Subcutaneous adipose tissue (tissue), 4 donors: ENCODE measurements around the gene RFC3. TPM values are rescaled to one million over a fixed set of nuclear protein-coding genes. Genes with fewer than 3 reads are reported as not detected.

Source experiments
- total RNA-seq, 4 donors: library from RNA; depleted of rRNA; stranded (reverse); fragments of >200 nt; gene quantifications; one replicate each; pipeline ENCODE4 v1.1.0, GENCODE V29; 2016
- TF ChIP-seq, protein P1 (sequence below): fragments of 450-650 bp; IDR thresholded peaks from one replicate; pipeline ENCODE4 v1.5.1; 2016; ENCODE audit warnings: low read depth, mild to moderate bottlenecking, control low read depth, antibody characterized with exemption, moderate library complexity

Gene RFC3, protein sequence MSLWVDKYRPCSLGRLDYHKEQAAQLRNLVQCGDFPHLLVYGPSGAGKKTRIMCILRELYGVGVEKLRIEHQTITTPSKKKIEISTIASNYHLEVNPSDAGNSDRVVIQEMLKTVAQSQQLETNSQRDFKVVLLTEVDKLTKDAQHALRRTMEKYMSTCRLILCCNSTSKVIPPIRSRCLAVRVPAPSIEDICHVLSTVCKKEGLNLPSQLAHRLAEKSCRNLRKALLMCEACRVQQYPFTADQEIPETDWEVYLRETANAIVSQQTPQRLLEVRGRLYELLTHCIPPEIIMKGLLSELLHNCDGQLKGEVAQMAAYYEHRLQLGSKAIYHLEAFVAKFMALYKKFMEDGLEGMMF
- total RNA-seq = 10 to 100 TPM in 1 of 4 donors, 1 to 10 TPM in 3; 5.7 to 10.4 (median 8.0) TPM

DNA sequence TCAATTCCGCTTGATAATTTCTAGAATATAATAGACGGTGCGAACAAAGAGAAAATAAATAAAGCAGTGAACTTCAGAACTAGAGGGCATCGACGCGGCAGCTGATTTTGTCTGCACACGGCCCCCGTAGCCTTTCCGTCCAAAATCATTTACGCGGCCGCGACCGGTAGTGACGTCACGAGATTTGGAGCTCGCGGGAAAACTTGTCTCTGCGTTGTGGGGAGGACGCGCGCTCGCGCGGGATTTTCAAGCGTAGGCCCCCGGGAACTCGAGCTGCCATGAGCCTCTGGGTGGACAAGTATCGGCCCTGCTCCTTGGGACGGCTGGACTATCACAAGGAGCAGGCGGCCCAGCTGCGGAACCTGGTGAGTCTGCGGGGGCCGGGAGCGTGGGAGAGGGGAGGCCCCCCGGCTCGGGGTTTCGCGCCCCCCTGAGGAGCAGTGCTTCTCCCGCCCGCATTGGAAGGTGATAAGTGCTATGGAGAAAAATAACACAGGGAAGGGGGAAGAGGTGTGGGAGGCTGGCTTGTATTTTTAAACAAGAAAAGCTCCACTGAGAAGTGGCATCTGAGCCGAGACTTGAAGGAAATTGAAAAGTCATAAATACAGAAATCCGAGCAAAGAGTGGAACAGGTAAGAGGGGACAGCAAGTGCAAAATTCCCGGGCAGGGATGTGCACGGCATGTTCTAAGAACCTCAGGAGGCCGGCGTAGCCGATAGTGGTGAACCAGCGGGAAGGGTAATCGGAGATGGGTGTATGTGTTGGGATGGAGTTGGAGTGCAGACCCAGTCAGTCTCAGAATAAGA lies at the start of gene RFC3:
RFC3 (plus strand) TSS at position 249 of the 806 bp plus-strand sequence; CDS start at position 279, 30 bp downstream.
- TF ChIP-seq, protein P1, sequence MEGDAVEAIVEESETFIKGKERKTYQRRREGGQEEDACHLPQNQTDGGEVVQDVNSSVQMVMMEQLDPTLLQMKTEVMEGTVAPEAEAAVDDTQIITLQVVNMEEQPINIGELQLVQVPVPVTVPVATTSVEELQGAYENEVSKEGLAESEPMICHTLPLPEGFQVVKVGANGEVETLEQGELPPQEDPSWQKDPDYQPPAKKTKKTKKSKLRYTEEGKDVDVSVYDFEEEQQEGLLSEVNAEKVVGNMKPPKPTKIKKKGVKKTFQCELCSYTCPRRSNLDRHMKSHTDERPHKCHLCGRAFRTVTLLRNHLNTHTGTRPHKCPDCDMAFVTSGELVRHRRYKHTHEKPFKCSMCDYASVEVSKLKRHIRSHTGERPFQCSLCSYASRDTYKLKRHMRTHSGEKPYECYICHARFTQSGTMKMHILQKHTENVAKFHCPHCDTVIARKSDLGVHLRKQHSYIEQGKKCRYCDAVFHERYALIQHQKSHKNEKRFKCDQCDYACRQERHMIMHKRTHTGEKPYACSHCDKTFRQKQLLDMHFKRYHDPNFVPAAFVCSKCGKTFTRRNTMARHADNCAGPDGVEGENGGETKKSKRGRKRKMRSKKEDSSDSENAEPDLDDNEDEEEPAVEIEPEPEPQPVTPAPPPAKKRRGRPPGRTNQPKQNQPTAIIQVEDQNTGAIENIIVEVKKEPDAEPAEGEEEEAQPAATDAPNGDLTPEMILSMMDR = no peak

DNA sequence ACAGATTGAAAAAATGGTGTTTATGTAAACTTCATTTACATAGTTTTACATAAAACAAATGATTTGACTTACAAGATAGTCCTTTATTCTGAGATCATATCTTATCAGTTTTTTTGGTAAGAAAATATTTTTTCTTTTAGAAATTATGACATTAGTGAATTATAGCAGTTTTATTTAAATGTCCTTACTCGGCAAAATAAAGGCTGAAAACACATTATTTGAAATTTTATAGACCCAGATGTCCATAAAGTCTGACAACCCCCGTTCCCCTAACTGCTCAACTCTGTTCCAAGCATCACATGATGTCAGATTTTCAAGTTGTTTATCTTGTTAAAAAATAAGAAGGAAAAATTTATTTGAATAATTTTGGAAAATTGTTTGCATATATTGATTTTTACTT lies 46.7 kb upstream of the RFC3 start:
- TF ChIP-seq, protein P1 = no peak

DNA sequence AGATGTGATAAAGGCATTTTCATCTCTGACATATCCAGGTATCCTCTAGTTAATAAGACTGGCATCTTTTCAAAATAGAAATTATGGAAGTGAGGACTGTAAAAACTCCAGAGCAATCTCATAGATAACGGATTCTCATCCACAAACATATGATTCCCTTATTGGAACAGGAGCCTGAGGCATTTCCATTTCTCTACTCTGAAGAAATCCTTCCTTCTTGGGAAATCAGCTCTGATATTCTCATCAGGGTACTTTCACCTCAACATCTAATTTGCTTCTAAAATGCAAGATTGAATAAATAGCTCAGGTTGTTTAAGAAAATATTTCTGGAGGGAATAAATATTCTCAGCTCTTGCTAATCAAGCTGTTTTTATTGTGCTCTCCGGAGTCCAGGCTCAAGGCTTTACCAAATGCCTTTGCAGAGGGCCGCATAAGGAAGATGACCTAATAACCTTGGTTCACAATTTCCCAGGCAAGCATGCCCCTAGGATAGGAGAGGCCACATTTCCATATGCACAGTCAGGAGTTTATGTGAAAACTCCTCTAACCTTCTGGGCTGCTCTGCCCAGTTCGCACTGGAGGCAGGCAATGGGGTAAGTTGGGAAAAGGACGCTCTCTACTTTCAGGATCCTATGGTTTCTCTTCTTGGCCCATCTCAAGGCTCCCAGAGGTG lies 44.0 kb upstream of the RFC3 start:
- TF ChIP-seq, protein P1 = no peak

DNA sequence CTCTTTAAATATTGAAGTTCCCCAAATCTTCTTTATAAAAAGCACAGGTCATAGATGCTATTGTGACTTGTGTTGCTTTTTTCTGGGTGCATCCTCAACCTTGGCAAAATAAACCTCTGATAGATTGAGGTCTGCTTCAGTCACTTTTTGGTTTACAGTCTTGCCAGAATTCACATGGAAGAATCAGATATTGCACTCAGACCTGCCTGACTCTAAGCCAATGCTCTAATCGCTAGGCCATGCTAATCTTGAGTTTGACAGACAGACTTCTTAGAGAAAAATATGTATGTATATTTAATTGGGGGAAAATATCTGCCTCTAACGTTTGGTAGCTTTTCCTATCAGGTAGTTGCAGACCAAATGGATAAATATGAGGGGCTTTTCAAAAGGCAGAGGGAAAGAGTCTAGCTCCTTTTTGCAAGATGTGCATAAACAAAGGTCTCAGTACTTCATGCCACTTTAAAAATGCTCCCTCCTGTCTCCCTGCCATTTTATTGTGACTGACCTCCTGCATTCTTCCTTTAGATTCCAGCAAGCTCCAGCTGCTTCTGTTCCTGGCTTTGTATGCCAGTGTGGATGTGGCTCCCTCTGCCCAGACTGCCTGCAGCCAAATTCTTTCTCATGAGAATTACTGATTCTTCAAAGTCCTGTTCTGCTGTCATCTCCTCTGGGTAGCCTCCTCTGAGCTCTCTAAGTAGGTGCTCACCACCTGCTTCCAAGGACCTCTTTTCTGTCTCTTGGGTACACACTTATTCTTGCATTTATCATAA lies 42.4 kb upstream of the RFC3 start:
- TF ChIP-seq, protein P1 = no peak

DNA sequence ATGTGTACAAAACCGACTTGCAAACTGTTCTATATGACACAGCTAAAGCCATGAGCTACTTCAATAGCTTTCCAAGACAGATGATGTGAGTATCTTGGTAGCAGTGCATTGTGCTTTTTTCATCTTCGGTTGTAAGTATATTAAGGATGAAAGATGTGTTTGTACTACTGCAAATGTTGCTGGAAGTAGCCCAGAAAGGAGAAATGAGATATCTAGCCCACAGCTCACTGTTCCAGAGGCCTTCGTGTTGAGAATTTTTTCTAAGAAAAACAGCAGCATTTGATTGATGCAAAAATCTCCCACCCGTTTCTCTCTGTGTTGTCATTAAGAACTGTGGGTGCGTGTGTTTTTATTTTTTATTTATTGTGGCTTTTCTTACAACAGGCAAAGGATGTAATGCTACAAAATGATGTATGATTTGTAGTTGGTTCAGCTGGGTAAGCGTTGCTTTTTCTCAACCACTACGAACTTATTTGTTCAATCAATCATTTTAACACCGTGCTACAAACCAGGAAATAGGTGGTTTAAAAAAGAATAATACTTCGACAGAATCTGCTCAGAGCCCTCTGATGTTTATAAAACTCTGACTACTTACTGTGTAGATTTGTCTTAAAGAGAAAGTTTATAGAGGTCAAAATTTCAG lies 41.6 kb upstream of the RFC3 start:
- TF ChIP-seq, protein P1 = no peak

DNA sequence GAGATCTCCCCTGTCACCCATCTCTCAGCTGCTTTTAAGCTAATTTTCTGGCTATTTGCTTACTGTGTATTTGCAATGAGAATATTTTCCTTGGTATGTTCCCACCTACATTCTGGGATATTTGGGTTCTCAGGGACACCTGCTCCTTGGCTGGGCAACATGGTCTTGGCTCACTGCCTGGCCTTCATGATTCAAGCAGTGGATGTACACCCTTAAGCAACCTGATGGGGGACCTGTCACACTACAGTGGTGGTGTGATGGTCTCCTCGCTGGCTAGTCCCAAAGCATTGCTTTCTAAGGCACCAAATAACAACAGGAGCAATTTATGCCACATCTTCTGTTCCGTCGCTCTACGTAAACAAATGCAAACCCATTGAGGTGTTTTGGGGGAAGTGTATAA lies 35.3 kb upstream of the RFC3 start:
- TF ChIP-seq, protein P1 = no peak
